Gastrocnemius medialis (tissue), 4 donors: ENCODE measurements around the gene ZBTB2. TPM values are rescaled to one million over a fixed set of nuclear protein-coding genes. Genes with fewer than 3 reads are reported as not detected.

ENCODE experiments used
- ATAC-seq, 2 donors: fragments of 150-250 bp; one replicate each; pipeline ENCODE4 v1.9.1; 2016
- DNase-seq, 2 donors: peaks; one replicate each; pipeline ENCODE4 v3.0.0-alpha.2; 2019
- H3K27ac ChIP-seq, 4 donors: fragments of 200-600 bp; sonication (generic); 1 replicate in 1 of 4; 2 replicates in 3 of 4; pipeline ENCODE4 v1.5.1; 2016 to 2018; ENCODE audit warnings: mild to moderate bottlenecking in 2 of 4, moderate library complexity in 1 of 4
- H3K27me3 ChIP-seq, 3 donors: fragments of 200-600 bp; sonication (generic) in 2 of 3; 1 replicate in 1 of 3; 2 replicates in 2 of 3; pipeline versions ENCODE4 v1.5.1 to v1.6.0; 2016 to 2019; ENCODE audit warnings: mild to moderate bottlenecking in 1 of 3, moderate library complexity in 1 of 3
- H3K36me3 ChIP-seq, 2 donors: fragments of 200-600 bp; sonication (generic) in 1 of 2; one replicate each; pipeline ENCODE4 v1.5.1; 2017 to 2018
- H3K4me1 ChIP-seq, 2 donors: fragments of 200-600 bp; sonication (generic) in 1 of 2; one replicate each; pipeline ENCODE4 v1.5.1; 2016 to 2017; ENCODE audit warnings: mild to moderate bottlenecking in 2 of 2
- H3K4me3 ChIP-seq, 4 donors: fragments of 200-600 bp; sonication (generic) in 3 of 4; 1 replicate in 1 of 4; 2 replicates in 3 of 4; pipeline ENCODE4 v1.5.1; 2016 to 2019; ENCODE audit warnings: mild to moderate bottlenecking in 2 of 4
- H3K9me3 ChIP-seq, 3 donors: fragments of 200-600 bp; sonication (generic) in 2 of 3; 1 replicate in 1 of 3; 2 replicates in 2 of 3; pipeline ENCODE4 v1.5.1; 2016 to 2019
- POLR2A ChIP-seq, 2 donors: fragments of 450-650 bp; IDR thresholded peaks; one replicate each; pipeline ENCODE4 v1.6.1; 2017; ENCODE audit warnings: antibody characterized with exemption in 2 of 2, mild to moderate bottlenecking in 2 of 2, moderate library complexity in 2 of 2
- in situ Hi-C, 4 donors: fragments of 200-750 bp; cut with MboI; loops; one replicate each; pipeline versions ENCODE4 v1.15.0 to v1.8.0; 2017; ENCODE audit warnings: low sequenced_read_pairs in 4 of 4
- intact Hi-C: fragments of 100-400 bp; cut with DNase I; formaldehyde crosslinking; loops from one replicate; pipeline ENCODE4 v1.15.1; 2023; ENCODE audit warnings: low total_unique reads
- total RNA-seq, 4 donors: library from RNA; depleted of rRNA; stranded (reverse); fragments of >200 nt; gene quantifications; one replicate each; pipeline versions ENCODE4 v1.1.0 to v1.2.3, GENCODE V29; 2016
- TF ChIP-seq, protein P1 (sequence below), 5 experiments: fragments of 450-650 bp in 3 of 5; fragments of 200-600 bp in 2 of 5; sonication (generic) in 2 of 5; IDR thresholded peaks in 4 of 5; conservative IDR thresholded peaks in 1 of 5; 1 replicate in 4 of 5; 2 replicates in 1 of 5; pipeline ENCODE4 v1.5.1; 2016 to 2019; ENCODE audit warnings: antibody characterized with exemption in 5 of 5, mild to moderate bottlenecking in 3 of 5, moderate library complexity in 3 of 5

ZBTB2 gene
- total RNA-seq, 4 donors from 2014 or later: 9.6 to 18.5 (median 14.3) TPM

GRCh38 chr6:151372164-151372563, 19.2 kb downstream of the ZBTB2 start:
- intact Hi-C loops: no loop called here
- Histone ChIP-seq H3K4me3 (no peak overlapping the region), H3K27ac (no peak overlapping the region), H3K36me3 (peaks cover 0 to 26% of the 10 kb centered on the region in 2 donors), H3K4me1 (peaks cover 10 to 29% of the 10 kb centered on the region in 2 donors), H3K9me3 (no peaks in the 10 kb centered on the region), H3K27me3 (no peaks in the 10 kb centered on the region)
- no peak for TF ChIP-seq POLR2A (IDR thresholded peaks at IDR 0.05)
- TF ChIP-seq, protein P1, sequence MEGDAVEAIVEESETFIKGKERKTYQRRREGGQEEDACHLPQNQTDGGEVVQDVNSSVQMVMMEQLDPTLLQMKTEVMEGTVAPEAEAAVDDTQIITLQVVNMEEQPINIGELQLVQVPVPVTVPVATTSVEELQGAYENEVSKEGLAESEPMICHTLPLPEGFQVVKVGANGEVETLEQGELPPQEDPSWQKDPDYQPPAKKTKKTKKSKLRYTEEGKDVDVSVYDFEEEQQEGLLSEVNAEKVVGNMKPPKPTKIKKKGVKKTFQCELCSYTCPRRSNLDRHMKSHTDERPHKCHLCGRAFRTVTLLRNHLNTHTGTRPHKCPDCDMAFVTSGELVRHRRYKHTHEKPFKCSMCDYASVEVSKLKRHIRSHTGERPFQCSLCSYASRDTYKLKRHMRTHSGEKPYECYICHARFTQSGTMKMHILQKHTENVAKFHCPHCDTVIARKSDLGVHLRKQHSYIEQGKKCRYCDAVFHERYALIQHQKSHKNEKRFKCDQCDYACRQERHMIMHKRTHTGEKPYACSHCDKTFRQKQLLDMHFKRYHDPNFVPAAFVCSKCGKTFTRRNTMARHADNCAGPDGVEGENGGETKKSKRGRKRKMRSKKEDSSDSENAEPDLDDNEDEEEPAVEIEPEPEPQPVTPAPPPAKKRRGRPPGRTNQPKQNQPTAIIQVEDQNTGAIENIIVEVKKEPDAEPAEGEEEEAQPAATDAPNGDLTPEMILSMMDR (IDR thresholded peaks at IDR 0.05 in 4 of 5, conservative IDR thresholded peaks at IDR 0.05 in 1 of 5): no peak
- no peak for DNase-seq
- in situ Hi-C loops: no loop called here
- no peak for ATAC-seq

DNA sequence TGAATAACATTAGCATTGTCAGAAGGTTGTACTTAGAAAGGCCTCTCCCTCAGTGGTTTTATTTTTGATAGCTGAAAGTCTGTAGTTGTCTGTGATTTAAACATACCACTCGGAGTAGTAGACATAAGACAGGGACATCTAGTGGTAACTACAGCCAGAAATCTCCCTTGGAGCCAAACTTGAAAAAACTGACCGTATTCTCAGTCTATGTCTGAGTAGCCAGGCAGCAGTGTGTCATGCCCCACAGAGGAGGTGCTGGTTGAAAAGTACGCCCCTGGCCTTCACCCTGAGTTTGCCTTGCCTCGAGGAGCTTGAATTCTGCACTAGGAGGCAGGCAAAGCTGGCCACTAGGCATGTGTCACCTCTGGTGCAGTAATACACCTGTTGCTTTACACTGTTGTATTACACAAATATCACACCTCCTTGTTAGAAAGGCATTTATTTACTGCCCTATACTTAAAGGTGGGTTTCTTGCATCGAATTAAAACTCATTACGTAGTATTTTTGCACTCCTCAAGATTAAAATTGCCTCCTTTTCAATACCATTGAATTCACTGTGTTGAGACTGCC, 20.8 kb downstream of the ZBTB2 start:
- Histone ChIP-seq H3K4me1 (peaks cover 10 to 22% of the 10 kb centered on the region in 2 donors), H3K27me3 (no peaks in the 10 kb centered on the region), H3K36me3 (peaks cover 0 to 37% of the 10 kb centered on the region in 2 donors), H3K4me3 (no peak overlapping the region), H3K27ac (no peak overlapping the region), H3K9me3 (no peaks in the 10 kb centered on the region)
- ATAC-seq (no peak), DNase-seq (no peak)
- intact Hi-C loops (no loop called here), in situ Hi-C loops (no loop called here)
- TF ChIP-seq, protein P1 (IDR thresholded peaks at IDR 0.05 in 4 of 5, conservative IDR thresholded peaks at IDR 0.05 in 1 of 5): no peak
- no peak for TF ChIP-seq POLR2A (IDR thresholded peaks at IDR 0.05)

DNA sequence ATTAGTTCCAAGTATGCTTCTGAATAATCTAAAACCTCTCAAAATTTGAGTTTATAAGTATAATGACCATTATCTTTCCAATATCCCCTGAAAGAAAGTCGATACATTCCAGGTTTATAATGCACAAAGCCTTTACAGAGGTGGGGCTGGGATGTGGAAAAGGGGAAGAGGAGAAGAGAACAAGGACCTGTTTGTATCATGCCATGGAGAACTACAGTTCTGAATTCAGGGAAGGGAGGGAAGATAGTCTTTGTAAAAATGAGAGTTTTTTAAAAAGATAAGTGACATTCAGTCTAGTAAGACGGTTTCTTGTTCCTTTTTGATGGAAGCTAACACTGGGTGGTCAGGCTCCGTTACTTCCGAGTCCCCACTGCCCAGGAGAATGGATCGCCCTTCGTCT, 26.1 kb downstream of the ZBTB2 start:
- intact Hi-C loops: no loop called here
- Histone ChIP-seq H3K4me3 (no peak overlapping the region), H3K36me3 (peaks cover 6 to 48% of the 10 kb centered on the region in 2 donors), H3K9me3 (no peaks in the 10 kb centered on the region), H3K27me3 (no peaks in the 10 kb centered on the region), H3K27ac (no peak overlapping the region), H3K4me1 (peaks cover 4% of the 10 kb centered on the region in 2 donors)
- TF ChIP-seq, protein P1 (IDR thresholded peaks at IDR 0.05 in 4 of 5, conservative IDR thresholded peaks at IDR 0.05 in 1 of 5): no peak
- no peak for TF ChIP-seq POLR2A (IDR thresholded peaks at IDR 0.05)
- ATAC-seq (no peak), DNase-seq (no peak)
- in situ Hi-C loops: no loop called here

DNA sequence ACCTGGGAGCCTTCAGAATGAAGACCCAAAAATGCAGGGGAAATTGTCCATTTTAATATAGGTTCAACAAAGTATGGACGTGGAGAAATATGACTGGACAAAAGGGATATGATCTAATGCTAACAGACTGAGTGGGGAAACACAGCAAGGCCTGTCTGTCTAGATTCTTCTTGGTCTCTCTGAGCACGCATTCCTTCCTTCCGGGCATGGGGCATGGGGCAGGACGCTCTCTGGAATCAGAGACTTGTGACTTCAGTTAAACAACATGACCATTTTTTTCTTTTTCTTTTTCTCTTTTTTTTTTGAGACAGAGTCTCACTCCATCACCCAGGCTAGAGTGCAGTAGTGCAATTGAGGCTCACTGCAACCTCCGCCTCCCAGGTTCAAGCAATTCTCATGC, 31.9 kb downstream of the ZBTB2 start:
- H3K4me3 ChIP-seq: no peak overlapping the region
- in situ Hi-C loops (no loop called here), intact Hi-C loops (no loop called here)
- H3K36me3 ChIP-seq: peaks cover 0 to 24% of the 10 kb centered on the region in 2 donors
- DNase-seq (no peak), ATAC-seq (no peak)
- H3K27ac ChIP-seq: no peak overlapping the region
- H3K4me1 ChIP-seq: no peaks in the 10 kb centered on the region
- H3K9me3 ChIP-seq: no peaks in the 10 kb centered on the region
- H3K27me3 ChIP-seq: no peaks in the 10 kb centered on the region
- TF ChIP-seq POLR2A (IDR thresholded peaks at IDR 0.05): no peak
- TF ChIP-seq, protein P1 (IDR thresholded peaks at IDR 0.05 in 4 of 5, conservative IDR thresholded peaks at IDR 0.05 in 1 of 5): no peak

DNA sequence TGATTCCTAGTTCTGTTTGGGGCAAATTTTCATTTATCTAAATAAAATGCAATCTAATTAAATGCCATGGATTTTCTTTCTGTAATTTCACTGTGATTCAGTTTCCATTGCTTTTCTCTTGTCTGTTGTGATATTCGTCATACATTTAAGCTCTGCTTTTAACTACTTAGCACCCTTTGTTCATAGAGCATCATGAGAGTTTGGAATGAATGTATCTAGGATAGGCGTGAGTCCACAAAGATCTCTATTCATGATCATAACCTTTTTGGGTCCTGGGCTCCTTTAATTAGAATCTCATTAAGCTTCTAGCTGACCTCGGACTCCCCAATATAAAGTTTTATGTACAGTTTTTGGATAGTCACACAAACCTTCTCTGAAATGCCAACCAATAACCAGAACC, 32.9 kb downstream of the ZBTB2 start:
- TF ChIP-seq, protein P1 (IDR thresholded peaks at IDR 0.05 in 4 of 5, conservative IDR thresholded peaks at IDR 0.05 in 1 of 5): no peak
- TF ChIP-seq POLR2A (IDR thresholded peaks at IDR 0.05): no peak
- ATAC-seq: no peak
- H3K36me3 ChIP-seq: peaks cover 0 to 24% of the 10 kb centered on the region in 2 donors

More for the DNA sequence above, 32.9 kb downstream of the ZBTB2 start:
- no peak overlapping the region for H3K4me3 ChIP-seq
- intact Hi-C loops (no loop called here), in situ Hi-C loops (no loop called here)
- DNase-seq: no peak
- no peaks in the 10 kb centered on the region for H3K9me3 ChIP-seq
- H3K27ac ChIP-seq: no peak overlapping the region
- H3K27me3 ChIP-seq: no peaks in the 10 kb centered on the region
- no peaks in the 10 kb centered on the region for H3K4me1 ChIP-seq
